HG03442 (cell line): ENCODE data around the gene OR9Q1.
"Not testable (repeated sequence)": the region's sequence is repeated elsewhere in the genome, so short reads cannot be mapped to it uniquely, and the experiment has no call there.

Experiments used
- ATAC-seq: cut with Tn5 transposase; IDR thresholded peaks from one replicate; pipeline ENCODE4 v1.9.1; 2021; ENCODE audit warnings: mild to moderate bottlenecking, moderate library complexity; ENCODE audit not compliant: unreplicated experiment

OR9Q1 gene

DNA sequence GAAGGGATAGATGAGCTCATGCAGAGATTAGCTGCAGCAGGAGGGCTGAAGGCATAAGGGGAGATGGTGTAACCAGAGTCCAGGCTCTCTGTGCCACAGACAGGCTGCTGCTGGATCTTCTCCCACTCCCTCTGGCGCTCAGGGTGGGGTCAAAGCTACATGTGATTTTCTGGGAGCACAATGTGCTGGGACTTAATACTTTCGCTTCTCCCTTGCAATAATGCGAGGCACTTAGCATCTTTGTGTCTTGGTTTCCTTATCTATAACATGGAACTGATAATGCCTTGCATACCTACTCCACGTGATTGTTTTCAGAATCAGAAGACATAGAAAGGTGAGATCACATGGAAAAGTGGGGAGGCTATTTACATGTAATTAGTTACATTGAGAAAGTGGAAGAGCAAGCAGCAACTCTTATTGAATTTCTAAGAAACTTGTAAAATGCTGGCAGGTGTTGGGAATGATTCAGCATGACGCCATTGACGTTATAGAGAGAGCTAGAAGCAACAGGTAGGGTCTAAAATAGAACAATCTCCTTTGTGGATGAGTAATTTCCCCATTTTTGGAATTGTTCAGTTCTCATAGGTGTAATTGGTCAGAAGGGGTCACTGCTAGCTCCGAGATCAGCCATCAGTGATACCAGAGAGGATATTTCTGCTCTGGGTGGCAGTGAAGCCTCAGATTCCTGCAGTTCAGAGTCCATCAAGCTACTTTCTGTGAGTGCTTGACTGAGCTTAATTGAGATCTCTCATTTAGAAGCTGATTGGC, 109.8 kb downstream of the OR9Q1 start:
- no peak for ATAC-seq

DNA sequence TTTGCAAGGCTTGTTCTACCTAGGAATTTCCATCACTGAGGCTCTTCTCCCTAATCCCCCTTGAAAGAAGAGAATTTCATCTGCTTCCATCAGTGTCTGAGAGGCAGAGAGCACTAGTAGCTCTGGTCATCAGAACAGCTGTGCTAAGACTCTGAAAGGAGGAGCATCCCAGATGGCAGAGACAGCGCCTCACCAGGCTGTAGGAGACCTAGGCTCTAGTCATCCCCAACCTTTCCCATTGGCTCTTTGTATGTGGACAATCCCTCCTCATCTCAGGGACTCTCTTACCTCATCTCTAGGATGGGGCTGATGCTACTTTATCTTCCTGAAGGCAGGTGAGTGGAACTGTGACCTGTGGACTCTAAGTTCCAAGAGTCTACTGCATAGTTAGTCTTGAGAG, 110.5 kb downstream of the OR9Q1 start:
- no peak for ATAC-seq

DNA sequence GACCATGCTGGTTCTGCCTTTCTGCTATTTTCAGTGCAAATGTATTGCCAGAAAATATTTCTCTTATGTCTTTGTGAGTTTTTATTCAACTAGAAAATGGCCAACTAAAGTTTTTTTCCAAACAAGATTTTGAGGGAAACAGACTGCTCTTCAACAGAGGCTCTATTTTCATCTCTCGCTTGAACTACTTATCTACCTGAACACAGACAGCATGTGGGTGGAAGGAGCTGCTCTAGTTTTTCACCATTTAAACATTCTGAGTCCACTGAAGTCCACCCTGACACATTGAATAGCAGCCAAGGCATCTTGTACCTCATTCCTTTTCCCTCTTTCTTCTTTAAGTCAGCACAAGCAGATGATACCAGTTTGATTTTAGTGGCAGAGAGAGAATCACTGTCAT, 111.5 kb downstream of the OR9Q1 start:
- ATAC-seq: no peak

DNA sequence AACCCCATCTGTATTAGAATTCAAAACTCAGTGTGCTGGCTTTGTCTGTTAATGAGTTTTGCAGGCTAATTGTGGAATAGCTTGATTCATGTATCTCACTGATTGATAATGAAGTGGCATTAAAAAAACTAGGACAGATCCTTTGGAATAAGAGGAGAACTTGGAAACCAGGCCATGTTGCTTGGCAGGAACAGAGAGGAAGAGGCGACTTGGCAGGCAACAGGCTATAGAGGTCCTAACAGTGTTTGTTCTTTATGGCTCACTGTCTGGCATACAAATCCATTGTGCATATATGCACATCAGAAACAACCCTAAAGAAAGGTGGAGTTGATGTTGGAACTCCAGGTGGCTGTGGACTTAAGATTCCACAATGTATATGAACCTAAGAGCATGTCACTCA, 119.1 kb downstream of the OR9Q1 start:
- ATAC-seq: no peak

DNA sequence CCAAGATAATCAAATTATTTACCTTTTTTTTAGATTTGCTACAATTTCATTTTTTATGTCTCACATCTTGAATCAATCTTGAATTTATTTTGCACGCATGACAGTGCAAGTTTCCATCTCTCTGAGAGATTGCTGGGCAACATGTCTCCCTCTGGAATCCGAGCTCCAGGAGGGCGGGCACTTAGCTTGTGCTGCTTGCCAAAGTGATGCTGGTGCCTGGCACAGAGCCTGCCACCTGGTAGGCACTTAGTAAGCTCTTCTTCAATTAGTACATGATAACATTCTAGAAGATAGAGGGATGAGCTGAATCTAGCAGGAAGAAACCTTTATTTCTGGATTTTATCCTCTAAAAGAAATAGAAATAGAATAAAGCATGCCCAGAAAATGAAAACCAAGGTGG, 129.1 kb downstream of the OR9Q1 start:
- ATAC-seq: no peak

DNA sequence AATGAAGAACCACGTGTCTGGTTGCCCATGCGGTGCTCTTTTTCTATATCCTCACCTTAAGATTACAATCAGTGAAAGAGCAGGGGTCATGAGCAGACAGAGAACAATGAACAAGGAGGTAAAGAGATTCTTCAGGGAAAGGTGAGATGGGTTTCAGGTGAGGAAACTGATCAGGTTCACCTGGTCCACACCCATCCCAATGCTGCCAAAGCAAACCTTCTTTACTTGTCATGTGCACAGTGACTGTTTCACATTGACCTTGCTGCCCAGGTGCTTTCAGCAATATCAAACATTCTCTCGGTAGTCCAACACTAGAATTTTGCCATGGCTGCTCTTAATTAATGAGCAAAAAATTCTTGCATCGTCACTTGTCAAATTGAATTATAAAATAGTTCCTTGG, 140.7 kb downstream of the OR9Q1 start:
- no peak for ATAC-seq

DNA sequence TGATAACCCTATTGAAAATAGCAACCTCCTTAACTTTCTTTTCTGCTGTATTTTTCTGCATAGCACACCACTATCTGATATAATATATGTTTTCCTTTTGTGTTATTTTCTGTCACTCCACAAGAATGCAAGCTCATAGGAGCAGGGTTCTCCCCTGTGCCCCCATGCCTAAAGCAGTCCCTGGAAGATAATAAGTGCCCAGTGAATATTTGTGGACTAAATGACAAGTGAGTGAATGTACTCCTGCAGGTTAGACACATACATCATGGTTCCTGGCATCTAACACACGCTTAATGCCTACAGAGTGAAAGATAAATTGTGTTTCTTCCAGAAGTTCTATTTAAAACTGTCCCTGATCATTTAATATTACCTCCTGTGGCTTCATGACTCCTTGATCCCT, 141.3 kb downstream of the OR9Q1 start:
- no peak for ATAC-seq

DNA sequence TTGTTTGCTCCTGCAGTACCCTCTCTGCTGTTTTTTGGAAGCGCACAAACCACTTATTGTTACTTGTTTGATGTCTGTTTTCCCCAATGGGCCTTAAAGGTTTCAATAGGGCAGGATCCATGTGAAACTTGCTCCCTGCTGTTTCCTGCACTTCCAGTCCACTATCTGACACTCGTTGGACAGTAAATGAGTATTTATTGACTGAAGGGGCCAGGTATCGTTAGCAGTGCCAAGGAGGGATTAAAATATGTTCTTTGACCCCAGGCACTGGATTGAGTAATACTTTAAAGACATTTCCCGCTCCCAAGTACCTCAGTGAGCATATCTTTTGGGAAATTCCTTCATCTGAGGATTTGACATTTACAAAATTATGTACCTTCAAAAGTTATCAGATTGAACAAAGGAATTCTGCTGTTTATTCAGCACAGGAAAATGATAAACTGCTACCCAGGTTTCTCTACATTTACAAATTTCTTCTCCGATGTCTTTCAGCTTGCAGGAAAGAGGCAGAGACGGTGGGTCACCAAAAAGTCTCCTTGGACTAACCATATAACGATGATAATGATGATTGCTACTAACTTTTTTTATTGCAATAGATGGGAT, 141.9 kb downstream of the OR9Q1 start:
- ATAC-seq: no peak

DNA sequence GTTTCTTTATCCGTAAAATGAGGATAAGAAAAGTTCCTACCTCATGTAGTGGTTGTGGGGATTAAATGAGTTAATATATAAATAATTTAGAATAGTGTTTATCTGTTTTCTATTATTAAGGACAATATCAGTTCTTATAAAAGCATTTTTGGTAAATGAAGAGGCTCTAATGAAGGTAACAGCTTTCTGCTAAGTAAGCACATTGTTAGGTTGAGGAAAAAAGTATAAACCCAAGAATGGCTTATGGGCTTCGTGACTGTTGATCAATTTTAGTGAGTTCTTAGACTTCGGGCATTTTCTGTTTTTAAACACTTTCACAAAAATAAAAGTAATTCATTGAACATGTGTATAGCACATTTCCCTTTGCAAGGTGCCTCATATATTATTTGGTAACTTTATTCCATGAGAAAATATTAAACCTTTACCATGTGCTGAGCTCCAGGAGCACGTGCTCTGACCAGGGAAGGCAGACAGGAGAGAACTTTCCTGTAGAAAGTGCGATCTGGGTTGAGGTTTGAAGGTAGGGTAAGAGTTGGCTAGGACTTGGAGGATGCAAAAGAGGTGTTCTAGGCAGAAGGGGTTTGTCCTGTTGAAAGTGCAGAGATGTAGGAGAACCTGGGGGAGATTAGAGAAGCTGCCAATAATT, 153.9 kb downstream of the OR9Q1 start:
- no peak for ATAC-seq

DNA sequence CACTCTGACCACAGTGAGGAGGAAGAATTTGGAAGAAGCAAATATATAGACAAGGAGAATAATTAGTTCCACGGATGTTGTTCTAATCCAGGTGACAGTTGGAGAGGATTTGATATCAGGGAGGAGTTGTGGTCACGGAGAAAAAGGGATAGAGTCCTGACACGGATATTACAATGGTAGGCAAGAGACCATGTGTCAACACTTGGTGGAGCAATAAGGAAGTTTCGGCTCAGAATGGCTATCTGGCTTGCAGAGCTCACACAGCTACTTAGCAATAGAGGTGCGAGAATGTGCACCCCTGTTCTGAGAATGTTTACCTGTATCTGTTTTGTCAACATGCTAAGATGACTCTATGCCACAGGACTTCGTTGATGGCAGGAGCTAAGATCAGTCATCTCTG, 154.8 kb downstream of the OR9Q1 start:
- ATAC-seq: no peak

DNA sequence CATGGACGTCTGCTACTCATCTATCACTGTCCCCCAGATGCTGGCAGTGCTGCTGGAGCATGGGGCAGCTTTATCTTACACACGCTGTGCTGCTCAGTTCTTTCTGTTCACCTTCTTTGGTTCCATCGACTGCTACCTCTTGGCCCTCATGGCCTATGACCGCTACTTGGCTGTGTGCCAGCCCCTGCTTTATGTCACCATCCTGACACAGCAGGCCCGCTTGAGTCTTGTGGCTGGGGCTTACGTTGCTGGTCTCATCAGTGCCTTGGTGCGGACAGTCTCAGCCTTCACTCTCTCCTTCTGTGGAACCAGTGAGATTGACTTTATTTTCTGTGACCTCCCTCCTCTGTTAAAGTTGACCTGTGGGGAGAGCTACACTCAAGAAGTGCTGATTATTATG, 156.0 kb downstream of the OR9Q1 start:
- no peak for ATAC-seq

DNA sequence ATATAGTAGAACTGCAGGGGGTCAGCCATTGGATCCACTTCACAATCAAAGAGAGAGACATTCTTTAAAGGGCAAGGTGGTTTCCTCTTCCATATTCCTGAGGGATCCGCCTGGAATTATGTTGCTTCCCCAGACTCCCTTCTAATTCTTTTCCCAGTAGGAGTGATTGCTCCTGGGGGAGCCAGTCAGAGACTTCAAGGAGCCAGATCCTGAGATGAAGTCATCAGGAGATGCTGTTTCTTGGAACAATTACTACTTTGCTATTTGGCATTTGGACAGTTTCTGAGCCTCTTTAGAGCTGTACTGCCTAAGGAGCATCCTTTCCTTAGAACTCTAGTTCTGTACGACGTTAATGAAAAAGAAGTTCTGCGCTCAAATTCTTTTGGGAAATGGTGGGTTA, 163.3 kb downstream of the OR9Q1 start:
- no peak for ATAC-seq

DNA sequence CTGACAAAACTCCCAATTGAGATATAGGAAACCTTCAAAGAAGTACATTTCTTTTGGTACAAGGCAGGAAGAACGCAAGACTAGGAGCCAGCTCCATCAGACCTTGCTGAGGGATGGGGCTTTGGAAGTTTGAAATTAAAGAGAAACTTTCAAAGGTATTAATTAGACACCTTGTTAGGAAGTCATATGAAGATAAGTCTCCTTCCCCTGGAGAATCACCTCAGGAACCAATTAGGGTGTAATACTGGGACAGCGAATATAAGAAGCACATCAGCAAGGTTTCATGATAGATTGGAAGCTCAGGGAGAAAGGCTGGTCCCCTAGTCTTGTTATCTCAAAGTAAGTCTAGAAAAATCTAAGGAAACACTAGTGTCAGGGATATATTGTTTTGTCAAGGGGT, 165.1 kb downstream of the OR9Q1 start, which contains the start of gene OR9Q2:
TSS of gene OR9Q2 (plus strand) at position 301 of the 400 bp plus-strand sequence. CDS start 1,421 bp downstream, outside the sequence.
- no peak for ATAC-seq

DNA sequence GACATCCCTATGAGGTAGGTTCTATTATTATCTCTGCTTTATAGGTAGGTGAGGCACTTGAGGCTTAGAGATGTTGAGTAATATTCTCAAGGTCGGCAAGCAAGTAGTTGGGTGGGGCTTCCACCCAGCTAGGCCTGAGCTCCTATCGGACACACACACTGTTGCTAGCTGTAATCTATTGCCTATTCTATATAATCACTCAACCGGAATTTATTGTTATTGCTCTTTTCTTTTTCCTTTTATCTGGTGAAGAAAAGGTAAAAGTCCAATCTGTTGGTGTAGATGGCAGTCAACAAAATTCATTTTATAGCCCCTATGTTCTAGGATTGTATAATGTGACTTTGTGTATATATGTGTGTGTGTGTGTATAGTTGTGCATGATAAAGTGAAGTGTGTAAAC, 168.5 kb downstream of the OR9Q1 start:
- no peak for ATAC-seq

DNA sequence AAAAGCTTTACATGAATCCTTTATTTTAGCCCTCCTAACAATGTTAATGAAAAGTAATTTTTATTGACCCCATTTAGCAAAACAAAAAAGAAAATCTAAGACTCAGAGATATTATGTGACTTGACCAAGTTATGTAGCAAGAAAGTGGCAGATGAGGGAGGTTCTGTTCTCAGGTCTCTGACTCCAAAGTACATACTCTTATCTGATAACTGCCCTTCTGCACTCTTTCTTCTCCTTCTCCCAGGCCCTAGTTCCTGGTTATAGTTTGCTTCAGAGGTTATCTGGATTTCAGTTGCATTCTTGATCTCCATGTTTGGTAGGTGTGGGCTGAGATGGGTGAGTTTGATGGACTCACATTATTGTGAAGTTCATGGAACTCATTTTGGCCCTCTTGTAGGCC, 169.7 kb downstream of the OR9Q1 start:
- no peak for ATAC-seq

DNA sequence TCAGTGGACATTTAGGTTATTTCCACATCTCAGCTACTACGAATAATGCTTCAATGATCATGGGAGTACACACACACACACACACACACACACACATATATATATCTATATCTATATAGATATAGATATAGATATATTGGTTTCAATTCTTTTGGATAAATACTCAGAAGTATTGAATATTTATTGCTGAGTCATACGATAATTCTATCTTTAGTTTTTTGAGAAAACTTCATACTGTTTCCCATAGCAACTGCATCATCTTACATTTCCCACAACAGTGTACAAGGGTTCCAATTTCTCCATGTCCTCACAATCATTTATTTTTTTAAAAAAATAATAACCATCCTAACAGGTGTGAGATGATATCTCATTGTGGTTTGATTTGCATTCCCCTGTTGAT, 172.3 kb downstream of the OR9Q1 start:
- ATAC-seq: no peak

DNA sequence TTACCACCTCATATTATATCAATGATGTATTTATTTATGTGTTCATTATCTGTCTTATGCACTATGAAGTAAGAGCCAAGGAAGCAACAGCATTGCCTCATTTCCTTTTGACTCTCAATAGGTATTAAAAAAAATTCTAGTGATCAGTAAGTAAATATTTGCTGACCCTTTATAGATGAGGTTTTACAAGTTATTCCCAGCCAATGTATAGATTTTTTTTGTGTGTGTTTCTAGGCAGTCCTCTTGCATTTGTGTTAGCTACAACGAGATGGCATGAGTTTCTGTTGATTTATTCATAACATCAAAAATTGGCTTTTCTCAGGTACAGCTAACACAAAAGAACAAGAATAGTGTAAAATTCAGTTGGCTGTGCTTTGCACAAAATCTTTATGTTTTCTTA, 175.6 kb downstream of the OR9Q1 start:
- no peak for ATAC-seq

DNA sequence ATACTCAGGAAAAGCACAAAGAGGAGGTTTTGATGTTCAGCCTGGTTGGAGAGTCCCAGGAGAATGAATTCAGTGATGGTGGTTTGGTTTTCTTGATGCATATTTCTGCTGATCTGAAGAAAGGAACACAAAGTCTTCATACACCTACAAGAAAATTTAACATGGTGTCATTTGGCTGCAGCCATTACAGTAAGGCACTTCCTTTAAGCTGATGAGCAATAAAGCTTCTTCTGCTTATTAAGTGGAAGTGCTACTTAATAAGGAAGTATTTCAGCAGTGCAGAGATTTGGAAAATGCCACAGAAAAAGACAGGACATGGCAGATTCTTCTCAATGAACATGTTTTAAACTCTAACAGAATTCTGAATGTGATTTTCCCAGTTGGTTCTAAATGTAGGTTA, 180.4 kb downstream of the OR9Q1 start, which contains the start of gene OR1S2:
TSS of gene OR1S2 (minus strand) at position 101 of the 400 bp plus-strand sequence. CDS start at position 101, 0 bp downstream.
- ATAC-seq: no peak

DNA sequence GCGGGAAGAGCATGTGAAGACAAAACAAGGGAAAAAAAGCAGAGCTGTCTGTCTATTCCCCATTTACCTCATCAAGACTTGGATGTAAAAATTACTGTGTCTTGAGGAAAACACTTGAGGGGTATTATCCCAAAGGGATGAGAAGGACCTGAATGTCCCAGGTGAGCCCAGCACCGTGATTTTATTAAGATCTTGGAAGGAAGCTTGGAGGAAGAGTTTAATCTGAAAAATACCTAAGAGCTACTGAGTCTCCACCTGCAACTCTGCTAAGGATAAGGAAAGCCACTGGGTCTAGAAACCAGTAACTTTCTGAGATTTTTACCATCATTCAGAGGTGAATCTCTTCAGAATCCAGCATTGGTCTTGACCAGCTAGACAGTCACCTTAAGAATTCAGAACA, 188.7 kb downstream of the OR9Q1 start, which contains the start of gene OR1S1:
TSS of gene OR1S1 (plus strand) at position 301 of the 400 bp plus-strand sequence.
- not testable (repeated sequence) for ATAC-seq

DNA sequence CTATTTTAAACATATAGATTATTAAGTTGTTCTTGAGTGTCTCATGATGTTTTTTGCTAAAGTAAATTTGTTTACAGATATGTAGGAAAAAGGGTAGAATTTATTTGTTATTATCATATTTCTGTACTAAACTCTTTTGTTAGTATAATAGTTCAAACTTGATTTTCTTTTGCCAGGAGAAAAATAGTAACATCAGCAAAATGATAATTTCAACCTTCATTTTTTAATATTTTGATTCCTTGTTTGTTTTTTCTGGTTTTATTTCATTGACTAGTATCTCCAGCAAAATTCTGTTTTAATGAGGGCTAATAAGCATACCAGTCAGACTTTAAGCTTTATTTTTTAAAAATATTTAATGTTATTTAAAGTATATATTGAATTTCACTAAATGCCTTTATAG, 192.8 kb downstream of the OR9Q1 start:
- no peak for ATAC-seq

DNA sequence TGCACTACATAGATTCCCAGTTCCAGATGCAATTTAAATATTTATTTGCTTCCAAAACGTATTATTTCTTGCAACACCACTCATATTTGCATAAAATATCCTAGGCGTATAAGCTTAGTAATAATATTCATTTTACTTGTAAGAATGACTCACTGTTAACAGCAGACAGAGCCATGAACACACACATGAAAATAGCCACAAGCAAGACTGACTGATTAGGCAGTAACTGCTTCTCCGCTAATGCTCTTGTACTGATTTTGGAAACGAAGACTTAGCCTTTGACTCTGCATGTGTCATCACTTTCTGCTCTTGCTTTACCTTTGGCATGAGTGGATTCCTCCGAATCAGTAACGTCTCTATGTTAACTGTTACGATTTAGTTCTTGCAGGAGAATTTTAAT, 199.0 kb downstream of the OR9Q1 start:
- no peak for ATAC-seq
